HG03064 (cell line): ENCODE data around the gene PSKH1.

Experiments
- ATAC-seq: cut with Tn5 transposase; IDR thresholded peaks from one replicate; pipeline ENCODE4 v1.9.1; 2021; ENCODE audit warnings: low read depth; ENCODE audit not compliant: unreplicated experiment

PSKH1 gene

DNA sequence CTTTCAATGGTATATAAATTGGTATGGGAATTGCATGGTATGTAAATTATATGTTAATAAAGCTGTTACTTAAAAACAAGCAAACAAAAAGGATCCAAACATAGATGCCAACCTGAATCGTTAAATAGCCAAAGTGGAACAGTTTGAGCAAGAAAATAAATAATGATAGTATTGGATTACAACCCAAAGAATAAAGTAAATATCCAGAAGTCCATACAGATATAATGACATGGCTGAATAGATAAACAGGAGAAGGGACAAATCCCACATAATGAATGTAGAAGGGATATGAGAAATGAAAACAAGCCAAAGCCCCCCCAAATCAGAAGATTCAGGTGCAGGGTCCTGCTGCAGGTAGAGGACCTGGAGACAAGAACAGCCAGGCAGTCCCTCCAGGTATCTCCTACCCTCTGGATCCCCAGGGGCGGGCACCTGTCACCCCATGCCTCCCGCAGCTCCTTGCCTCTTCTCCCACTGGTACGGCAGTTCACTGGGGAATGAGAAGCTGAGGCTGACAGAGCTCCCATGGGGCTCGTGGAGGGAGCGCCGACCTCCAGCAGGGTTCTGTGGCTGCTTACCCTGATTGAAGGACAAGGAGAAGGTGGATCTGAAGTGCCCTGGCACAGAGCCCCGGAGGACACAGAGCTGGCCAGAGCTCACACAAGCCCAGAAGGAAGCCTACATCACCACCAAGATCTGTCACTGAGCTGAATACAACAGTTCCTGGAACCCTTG, 60.8 kb downstream of the PSKH1 start:
- ATAC-seq: no peak

DNA sequence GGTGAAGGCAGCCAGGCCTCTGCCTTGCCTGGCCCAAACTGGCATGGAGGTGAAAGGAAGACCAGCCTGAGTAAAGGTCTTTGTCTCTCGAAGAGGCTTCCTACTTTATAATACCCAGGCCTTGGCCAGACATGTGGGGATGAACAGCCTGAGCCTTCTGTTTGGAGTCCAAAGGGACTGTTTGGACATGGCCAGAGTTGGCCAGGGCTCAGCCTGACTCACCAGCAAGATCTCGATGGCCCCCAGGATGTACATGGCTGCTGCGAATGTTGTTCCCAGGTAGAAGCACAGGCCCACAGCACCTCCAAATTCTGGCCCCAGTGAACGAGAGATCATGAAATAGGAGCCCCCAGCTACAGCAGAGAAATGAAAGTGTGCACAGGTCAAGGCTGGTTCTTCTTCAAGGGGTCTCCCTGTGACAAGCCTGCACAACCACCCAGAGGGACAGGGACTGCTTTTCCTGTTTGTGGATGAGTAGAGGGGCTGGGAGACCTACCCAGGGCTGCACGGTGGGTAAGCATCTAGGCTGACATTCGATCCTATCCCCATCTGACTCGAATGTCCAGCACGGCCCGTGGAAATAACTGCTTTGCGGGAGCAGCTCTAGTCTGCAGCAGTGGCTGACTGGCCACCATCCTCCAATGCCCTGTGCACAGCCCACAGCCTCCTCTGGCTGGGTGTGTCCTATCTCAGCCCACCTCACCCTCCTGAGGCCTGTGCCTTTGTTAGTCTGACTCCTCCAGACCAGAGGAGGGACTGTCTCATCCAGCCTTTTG, 61.6 kb downstream of the PSKH1 start:
- no peak for ATAC-seq

DNA sequence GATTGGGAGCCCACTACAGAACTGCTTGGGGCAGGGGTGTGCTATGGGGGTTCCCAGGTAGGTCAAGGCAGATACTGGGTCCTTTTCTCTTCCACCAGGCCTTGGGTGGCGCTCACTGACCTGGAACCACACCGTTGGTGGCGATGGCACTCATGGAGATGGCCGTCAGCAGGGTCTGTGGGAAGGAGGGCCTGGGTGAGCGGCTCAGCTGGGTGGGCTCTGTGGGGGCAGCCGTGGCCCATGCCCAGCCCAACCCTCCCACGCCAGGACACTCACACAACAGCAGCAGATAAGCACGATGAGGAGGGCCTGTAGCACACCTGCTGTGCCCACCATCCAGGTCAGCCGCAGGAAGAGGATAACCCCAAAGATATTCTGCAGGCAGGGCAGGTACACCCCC, 64.6 kb downstream of the PSKH1 start:
- no peak for ATAC-seq

DNA sequence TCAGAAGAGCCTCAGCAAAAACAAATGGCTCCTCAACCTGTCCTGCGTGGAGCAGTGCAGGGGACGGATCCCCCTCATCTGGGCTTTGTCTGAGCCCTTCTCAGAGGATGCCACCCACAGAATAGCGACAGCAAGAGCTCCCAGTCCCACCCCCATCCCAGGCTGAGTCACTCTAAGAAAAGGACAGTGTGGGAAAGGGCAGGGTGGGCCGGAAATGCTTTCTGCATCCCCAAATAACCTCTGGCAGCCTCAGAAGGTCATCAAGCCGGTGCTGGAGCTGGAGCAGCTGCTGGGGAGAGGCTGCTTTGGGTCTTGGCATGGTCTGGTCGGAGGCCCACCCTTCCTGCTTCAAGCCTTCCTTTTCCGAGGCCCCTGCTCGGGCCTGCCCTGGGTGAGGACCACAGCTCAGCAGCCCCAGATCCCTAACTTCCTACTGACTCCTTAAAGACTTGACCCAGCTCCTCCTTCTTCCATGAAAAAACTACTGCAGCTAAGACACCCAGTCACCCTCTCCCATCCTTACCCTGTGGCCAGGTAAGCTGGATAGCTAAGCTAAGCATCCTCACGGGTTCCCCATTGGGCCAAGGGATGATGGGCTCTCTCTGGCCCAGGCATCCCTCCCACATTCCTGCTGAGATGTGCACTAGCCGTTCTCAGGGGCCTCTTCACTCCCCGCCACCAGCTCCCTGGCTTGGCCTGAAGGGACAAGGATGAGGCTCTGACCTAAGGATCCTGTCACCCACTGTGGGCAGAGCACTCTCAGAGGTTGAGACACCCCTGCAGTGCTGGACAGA, 66.7 kb downstream of the PSKH1 start:
- ATAC-seq: no peak

DNA sequence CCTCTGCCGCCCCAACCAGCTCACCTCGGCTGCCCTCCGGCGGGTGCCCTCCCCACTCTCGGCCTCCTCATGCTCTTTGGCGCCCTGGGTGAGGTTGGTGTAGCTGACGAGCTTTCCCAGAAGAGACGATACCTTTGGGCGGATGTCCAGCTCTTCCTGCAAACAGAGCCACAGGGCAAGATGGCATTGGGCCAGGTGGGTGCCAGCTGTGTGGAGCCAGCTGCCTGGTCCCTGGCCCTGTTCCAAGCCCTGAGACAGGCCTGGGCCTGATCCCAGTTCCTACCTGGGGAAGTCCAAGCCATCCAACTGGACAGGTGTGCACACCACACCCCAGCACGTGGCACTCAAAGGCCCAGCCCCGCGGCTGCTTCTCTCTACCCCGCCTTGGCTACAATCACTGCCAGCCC, 68.5 kb downstream of the PSKH1 start:
- ATAC-seq: no peak

DNA sequence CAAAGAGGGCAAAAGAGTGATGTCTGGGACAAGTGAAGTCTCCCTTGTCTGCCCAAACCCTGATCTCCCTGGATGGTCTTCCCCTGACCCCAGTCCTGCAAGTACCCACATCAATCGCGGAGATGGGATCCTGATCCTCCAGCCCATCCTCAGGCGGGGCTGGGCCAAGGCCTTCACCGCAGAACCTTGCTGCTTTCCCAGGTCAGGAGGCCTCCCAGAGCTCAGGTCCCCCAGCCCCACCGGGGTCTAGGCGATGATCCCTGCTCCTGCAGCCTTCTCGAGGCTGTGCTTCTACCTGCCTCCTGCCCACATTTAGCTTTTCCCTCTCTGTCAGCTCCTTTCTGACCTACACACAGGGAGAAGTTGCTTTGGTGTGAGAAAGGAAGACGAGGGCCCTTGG, 69.1 kb downstream of the PSKH1 start:
- ATAC-seq: no peak

DNA sequence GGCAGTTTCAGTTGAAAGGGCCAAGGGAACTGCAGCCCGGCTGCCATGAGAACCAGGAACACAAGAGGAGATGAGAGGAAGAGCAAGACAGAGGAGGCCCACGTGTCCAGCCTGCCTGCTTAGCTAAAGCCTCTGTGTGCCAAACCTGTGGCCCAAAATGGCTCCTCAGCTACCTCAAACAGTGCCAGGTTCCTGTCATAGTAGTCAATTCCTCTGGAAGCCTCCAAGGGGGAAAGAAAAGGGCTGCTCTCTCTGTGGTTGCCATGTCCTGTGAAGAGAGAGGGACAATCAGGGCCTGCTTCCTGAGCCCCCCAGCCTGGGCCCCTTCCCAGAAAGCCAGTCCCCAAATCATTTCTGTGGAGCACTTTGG, 70.2 kb downstream of the PSKH1 start:
- no peak for ATAC-seq

DNA sequence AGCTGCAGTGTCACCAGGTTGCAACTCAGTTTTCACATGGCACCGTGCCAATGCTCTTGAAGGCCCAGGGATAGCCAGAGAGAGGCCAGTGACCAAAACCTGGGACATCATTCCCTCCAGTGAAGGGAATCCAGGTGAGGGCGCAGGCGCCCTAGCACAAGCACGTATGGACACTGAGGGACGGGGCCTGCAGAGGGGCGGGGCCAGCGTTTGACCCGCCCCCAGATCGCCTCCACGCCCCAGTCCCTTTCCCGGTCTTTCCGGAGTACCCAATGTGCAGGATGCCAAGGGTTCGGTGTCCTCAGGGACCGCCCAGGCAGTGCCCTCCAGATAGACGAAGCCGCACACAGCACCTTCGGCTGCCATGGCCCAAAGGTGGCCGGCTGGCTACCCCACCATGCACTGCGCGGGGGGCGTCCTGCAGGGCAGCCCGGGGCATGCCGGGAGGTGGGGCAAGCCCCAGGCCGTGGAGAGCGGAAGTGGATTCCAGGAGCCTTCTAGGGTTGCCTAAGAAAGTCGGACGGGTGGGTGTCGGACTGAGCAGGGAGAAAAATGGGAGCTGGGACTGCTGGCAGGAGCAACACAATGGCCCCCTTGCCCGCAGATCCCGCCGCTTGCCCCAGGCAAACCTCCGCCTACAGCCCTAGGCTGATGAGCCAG, 70.7 kb downstream of the PSKH1 start:
- ATAC-seq: no peak

DNA sequence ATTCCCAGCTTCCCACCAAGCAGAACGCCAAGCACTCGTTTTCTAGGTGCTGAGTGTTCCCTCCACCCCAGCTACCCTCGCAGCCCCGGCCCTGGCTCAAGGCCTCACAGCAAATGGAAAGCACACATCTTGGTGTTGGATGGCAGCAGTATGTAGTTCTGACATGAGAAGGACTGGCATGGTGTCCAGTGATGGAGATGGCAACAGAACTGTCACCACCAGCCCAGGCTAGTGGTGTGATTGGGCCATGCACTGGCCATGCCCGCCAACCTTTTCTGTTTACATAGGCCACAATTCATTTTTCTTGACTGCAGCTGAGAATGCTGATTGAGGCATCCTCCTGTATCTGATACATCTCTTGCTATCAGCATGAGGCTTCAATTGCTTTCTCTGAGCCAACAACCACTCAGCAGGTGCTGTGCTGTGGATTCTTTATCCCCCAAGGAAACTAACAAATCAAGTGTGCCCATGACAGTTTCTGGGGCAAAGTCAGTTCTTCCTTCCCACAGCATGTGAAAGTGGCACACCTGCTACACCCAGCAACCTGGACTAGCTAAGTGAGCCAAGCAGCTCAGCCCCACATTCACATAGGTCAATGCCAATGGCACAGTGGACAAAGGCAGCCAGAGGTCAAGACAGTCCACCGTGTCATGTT, 71.5 kb downstream of the PSKH1 start:
- ATAC-seq: no peak

DNA sequence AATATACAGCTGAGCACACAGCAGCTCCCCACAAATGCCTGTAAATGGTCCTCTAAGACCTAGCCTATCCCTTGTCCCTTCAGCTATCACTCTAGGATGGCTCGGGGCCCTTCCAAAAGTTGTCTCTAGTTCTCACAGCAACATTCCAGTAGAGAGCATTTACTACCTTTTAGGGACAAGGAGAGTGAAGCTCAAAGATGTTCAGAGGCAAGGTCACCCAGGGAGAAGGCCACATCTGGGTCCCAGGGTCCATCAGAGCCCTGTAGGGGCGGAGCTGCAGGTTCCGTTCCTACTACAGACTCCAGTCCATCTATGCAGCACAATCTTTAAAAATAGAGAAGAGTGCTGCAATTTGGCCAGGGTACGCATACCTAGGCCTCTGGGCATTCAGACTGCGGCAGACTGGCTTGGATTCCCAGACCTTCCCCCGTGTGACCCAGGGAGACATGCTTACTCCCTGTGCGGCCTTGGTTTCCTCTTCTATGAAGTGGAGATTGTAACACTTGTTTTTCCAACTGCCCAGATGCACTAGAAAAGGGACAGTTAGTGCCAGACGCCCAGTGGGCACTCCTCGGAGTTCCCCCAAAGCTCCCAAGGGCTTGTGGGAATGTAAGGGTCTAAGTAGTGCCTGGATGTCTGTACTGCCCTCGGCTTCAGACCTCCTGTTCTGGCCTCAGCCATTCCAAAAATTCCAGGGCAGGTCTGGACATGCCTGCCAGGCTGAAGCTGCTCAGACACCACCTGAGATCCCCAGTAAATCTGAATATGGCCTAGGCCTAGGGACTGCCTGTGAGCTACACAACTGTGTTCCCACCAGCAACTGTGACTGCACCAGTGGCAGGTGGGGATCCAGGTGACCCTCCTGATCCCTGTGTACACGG, 72.9 kb downstream of the PSKH1 start:
- no peak for ATAC-seq

DNA sequence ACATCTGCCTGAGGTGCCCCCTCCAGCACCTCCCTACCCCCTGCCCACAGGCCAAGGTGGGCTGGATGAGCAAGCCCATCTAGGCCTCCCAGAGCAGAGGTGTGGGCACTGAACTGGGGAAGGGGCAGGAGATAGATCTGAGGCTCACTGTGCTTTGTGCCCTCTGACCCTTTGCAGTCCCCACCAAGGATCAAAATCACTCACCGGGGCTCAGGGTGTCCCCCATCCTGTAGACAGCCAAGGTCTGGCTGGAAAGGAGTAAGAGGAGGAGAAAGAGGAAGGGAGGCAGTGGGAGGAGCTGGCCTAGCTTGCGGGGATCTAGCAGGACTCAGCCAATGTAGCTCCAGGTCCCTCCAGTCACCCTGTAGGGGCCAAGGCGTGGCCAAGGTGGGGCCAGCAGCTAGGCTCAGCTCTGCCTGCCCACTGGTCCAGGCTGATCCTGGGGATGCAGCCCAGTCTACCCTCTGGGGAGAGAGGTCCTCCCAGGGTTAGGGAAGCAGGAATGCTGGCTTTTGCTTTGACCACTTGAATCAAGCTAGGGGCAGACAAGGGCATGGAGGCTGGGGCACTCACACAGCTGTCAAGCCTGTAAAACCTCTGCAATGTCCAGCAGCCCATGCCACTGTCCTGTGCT, 73.6 kb downstream of the PSKH1 start:
- no peak for ATAC-seq

DNA sequence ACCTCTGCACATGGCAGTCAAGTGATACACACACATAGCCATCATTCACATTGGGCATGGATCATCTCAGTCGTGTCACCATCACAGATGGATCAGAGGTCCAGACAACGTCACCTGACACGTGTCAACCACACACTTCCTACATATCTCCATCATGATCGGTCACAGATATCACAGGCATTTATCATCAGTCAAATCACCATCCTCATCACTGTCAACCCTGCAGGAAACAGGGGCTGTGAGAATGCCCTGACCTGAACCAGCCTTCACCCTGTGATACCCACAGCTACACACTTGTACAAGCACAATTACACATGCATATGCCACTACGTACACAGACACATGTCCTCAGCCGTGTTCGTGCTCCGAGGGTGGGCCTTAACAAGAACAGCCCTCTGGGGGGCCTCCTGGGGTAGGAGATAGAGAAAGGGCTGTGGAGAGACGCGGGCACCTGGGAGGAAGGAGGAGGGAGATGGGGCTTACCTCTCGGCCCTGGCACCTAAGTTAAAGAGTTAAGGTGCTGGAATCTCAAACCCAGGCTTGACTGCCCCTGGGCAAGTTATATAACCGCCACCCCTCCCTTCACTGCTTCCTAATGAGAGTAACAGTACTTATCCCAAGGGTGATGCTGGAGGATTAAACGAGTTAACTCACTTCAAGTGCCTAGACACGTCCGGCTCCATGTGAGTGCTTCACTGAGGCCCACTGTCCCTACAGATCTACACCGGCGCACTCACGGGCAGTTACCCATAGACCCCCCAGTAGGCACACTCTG, 74.3 kb downstream of the PSKH1 start:
- no peak for ATAC-seq

DNA sequence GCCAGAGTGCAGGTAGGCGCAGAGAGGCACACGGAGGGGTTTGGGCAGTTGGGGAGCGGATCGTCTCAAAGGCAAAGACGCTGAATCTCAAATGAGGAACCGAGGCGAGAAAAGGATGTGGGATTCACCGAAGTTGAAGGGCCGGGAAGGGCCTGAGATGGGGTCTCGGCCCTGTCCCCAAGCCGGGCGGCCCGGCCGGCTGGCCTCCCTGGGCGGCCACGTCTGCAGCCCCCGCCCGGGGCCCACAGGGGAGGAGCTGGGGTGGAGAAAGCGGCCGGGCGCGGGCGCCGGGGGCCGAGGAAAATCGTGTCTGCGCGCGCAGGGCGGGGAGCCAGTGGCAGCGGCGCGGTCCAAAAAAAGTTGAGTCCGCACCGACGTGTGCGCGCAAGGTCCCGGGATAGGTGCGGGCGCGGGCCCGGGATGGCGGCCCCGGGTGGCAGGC, 74.9 kb downstream of the PSKH1 start:
- ATAC-seq: peak; percentile 38

DNA sequence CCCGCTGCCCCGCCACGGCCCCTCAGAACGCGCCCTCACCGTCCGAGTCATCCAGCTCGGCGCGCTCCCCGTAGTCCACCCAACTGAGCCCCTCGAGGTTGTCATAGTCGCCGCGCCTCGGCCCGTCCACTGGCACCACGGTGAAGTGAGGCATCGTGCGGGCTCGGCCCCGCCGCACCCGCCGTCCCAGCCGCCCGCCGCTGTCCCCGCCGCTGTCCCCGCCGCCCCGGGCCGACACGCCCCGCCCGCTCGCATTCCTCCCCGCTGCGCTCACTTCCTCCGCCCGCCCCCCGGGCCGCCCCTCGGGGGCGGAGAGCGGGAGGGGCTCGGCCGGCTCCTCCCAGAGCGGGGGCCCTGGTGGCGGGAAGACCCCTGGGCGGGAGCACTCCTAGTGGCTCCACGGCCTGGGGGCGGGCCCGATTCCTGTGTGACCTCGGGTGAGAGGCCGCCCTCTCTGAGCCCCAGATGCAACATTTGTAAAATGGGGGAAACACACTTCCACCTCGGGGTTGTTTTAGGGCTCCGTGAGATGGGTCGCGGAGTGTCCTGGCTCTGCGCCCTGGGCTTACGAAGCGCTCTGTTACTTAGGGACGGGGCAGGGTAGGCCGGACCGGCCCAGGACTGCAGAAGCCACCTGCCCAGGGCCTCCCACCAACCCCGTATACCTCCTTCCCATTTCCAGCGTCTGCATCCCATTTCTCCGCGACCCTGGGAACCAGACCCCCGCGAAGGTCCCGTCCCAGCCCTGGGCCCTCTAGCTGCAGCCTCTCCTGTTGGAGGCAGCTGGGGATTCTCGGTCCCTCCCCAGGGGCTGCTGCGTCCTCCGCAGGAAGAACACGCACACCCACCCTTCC, 75.6 kb downstream of the PSKH1 start, which contains the start of gene SLC12A4:
Gene SLC12A4, minus strand, starts transcription at position 238 of the 854 bp plus-strand sequence. Its CDS starts 84 bp downstream, at position 154.
- ATAC-seq: peak; percentile 77

DNA sequence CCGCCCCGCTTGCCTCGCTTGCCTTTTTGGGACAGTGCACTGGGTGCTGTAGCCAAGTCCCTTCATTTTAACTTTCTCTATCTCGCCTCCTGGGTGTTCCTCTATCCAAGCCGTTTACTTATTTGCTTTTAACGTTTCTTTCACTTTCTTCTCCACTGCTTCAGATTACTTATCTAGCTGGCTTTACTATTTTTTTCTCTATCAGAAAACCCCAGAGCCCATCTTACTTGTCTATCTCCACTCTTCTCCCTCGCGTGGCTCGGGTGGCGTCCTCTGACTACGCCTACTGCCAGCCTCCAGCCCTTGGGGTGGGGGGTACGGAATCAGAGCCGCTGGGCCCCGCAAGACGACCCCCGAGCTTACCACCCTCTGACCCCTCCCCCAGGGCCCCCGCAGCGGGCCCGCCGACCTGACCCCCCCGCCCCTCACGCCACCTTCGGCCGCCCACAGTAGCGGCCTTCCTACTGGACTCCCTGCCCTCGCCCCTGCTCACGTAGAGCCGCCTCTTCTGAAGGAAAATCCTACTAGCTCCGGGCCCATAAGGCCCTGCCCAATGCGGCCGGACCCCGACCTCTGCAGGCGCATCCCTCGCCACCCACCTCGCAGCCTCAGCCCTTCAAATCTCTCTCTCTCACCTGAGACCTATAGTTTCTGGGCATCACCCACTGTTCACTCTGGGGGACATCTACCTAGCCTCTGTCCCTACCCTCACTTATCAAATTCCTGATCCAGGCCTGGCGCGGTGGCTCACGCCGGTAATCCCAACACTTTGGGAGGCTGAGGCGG, 76.4 kb downstream of the PSKH1 start:
- ATAC-seq: no peak

DNA sequence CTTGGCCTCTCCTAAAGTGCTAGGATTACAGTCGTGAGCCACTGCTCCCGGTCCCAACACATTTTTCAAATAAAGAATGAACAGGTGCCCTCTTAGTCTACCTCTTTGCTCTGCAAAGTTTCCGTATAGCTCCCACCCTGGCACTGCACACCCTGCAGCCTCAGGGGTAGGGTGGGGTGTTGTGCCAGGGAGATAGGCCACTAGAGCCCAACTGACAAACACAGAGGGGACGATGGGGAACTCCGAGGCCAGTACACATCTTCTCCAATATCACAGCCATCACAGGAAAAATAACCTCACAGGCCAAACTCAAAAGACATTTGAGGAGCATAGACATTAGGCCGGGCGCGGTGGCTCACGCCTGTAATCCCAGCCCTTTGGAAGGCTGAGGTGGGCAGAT, 78.1 kb downstream of the PSKH1 start:
- ATAC-seq: no peak
